GM12878 (cell line): Measurements from ENCODE around the gene RANBP6. TPM values are rescaled to one million over a fixed set of nuclear protein-coding genes. Genes with fewer than 3 reads are reported as not detected.
A peak's percentile ranks its signal among the peaks of the same experiment; 100 is the strongest.

Experiments used
- CREM ChIP-seq: IDR thresholded peaks from 2 replicates; pipeline ENCODE4 v1.6.1; 2014; ENCODE audit warnings: antibody characterized with exemption, low read depth
- EGR1 ChIP-seq, 2 experiments: IDR thresholded peaks; 1 replicate in 1 of 2; 2 replicates in 1 of 2; pipeline ENCODE4 v1.6.1; 2011 to 2012; ENCODE audit warnings: low read depth in 2 of 2, low read length in 2 of 2, borderline replicate concordance in 1 of 2, mild to moderate bottlenecking in 1 of 2, moderate library complexity in 1 of 2
- EZH2 ChIP-seq: IDR thresholded peaks from 2 replicates; pipeline ENCODE4 v1.6.1; 2012; ENCODE audit warnings: low read depth, mild to moderate bottlenecking, control low read depth, inconsistent platforms, low read length, borderline replicate concordance; ENCODE audit not compliant: control insufficient read depth
- HCFC1 ChIP-seq: fragments of 150-350 bp; IDR thresholded peaks from 2 replicates; pipeline ENCODE4 v1.6.1; 2014; ENCODE audit warnings: low read length
- HDAC2 ChIP-seq: fragments of 200-600 bp; sonication (generic); IDR thresholded peaks from 2 replicates; pipeline ENCODE4 v1.6.1; 2017
- IKZF1 ChIP-seq: fragments of 450-650 bp; conservative IDR thresholded peaks from 2 replicates; pipeline ENCODE4 v1.6.1; 2017; ENCODE audit warnings: antibody characterized with exemption, mild to moderate bottlenecking
- KDM1A ChIP-seq: fragments of 200-600 bp; sonication (generic); IDR thresholded peaks from 2 replicates; pipeline ENCODE4 v1.6.1; 2016; ENCODE audit warnings: borderline replicate concordance
- MXI1 ChIP-seq: fragments of 150-350 bp; IDR thresholded peaks from 2 replicates; pipeline ENCODE4 v1.6.1; 2011; ENCODE audit warnings: low read depth, mild to moderate bottlenecking, inconsistent platforms, low read length, improper control_type of control experiment
- NFIC ChIP-seq: IDR thresholded peaks from 2 replicates; pipeline ENCODE4 v1.6.1; 2012; ENCODE audit warnings: low read depth, mild to moderate bottlenecking, inconsistent platforms, low read length, moderate library complexity
- PML ChIP-seq: IDR thresholded peaks from 2 replicates; pipeline ENCODE4 v1.6.1; 2012; ENCODE audit warnings: low read length, inconsistent platforms
- POLR2AphosphoS5 ChIP-seq: IDR thresholded peaks from 2 replicates; pipeline ENCODE4 v1.6.1; 2011; ENCODE audit warnings: mild to moderate bottlenecking, low read length, inconsistent platforms
- SP1 ChIP-seq: IDR thresholded peaks from one replicate; pipeline ENCODE4 v1.6.1; 2011; ENCODE audit warnings: low read depth, low read length
- SREBF1 ChIP-seq: IDR thresholded peaks from 2 replicates; pipeline ENCODE4 v1.6.1; 2012; ENCODE audit warnings: mild to moderate bottlenecking, low read length
- STAT1 ChIP-seq: fragments of 450-650 bp; conservative IDR thresholded peaks from 2 replicates; pipeline ENCODE4 v1.6.1; 2014; ENCODE audit warnings: antibody characterized with exemption, mild to moderate bottlenecking
- TAF1 ChIP-seq: IDR thresholded peaks from 2 replicates; pipeline ENCODE4 v1.6.1; 2011; ENCODE audit warnings: mild to moderate bottlenecking, low read depth, low read length, borderline replicate concordance
- ZBED1 ChIP-seq: IDR thresholded peaks from 2 replicates; pipeline ENCODE4 v1.6.1; 2016; ENCODE audit warnings: borderline replicate concordance
- polyA plus RNA-seq, 11 experiments: library from polyadenylated mRNA; depleted of rRNA in 4 of 11; unstranded in 6 of 11; stranded (reverse) in 5 of 11; fragments of >200 nt; fragmentation: Nextera tagmentation in 4 of 11; fragmentation: Illumina TruSeq in 1 of 11; extraction: Ambion mirVana in 4 of 11; extraction: Trizol in 1 of 11; gene quantifications; 1 replicate in 1 of 11; 2 replicates in 10 of 11; pipeline versions ENCODE4 v1.2.1 to v1.2.3, GENCODE V29; 2011 to 2016; ENCODE audit warnings: inconsistent platforms in 2 of 11, missing spikeins in 2 of 11, low read depth in 1 of 11
- total RNA-seq, 4 experiments: library from RNA; depleted of rRNA in 3 of 4; stranded (reverse); fragments of >200 nt in 3 of 4; fragmentation: Illumina TruSeq in 1 of 4; extraction: Trizol in 1 of 4; gene quantifications; 2 replicates each; pipeline versions ENCODE4 v1.2.1 to v1.2.3, GENCODE V29; 2013 to 2021
- TF ChIP-seq, protein P1 (sequence below): IDR thresholded peaks from 2 replicates; pipeline ENCODE4 v1.6.1; 2012; ENCODE audit warnings: mild to moderate bottlenecking, low read depth, low read length
- TF ChIP-seq, protein P2 (sequence below): fragments of 450-650 bp; formaldehyde crosslinking; IDR thresholded peaks from 2 replicates; pipeline ENCODE4 v1.4.0; 2020; ENCODE audit warnings: mild to moderate bottlenecking, moderate library complexity
- TF ChIP-seq, protein P3 (sequence below): fragments of 450-650 bp; IDR thresholded peaks from 2 replicates; pipeline ENCODE4 v1.6.1; 2016; ENCODE audit warnings: mild to moderate bottlenecking

RANBP6 gene
- total and polyA plus RNA-seq, 10 of the 15 experiments (the other 5 are each of a cell fraction or from before 2014, with no cell fraction given) = 10.9 to 26.9 (median 19.4) TPM

DNA sequence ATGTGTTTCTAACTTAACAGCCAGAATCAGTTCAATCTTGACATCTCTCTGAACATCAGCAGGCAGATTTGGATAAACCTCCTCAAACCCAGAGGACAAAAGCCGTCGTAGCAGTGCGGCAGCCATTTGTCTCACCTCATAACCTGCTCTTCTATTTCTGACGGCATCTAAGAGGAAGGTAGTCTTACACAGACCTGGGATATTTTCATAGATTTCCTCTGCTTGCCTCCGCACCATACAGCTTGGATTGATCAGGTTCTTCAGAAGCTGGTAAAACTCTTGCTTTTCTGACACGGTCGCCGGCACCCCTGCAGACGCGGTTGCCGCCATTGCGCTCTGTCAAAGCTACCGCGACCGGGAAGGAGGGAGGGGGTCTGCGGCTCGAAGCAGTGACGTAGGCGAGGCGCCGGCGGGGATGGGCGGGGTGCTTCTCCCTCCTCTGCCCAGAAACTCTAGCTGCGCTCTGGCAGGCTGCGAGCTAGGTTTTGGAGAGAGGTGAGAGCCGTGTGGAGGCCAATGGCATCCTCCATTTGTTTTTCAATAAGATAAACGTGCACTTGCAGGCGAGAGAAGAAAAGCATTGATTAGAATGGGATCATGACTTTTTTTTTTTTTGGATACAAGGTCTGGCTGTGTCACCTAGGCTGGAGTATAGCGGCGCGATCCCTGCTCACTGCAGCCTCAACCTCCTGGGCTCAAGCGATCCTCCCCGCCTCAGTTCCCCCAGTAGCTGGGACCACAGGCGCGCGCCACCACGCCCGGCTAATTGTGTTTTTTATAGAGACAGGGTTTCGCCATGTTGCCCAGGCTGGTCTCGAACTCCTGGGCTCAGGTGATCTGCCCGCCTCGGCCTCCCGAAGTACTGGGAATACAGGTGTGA, at the start of gene RANBP6 (continued):
- TF ChIP-seq EGR1 (IDR thresholded peaks at IDR 0.05; ENCODE audit: borderline replicate concordance in 1 of 2, low read depth in 2 of 2, low read length in 2 of 2) (0 out of 3 replicates have a peak, but pooled peaks of 1 of the 2 experiments have one; percentile 29), CREM (peak; percentile 100), EZH2 (no peak), IKZF1 (peak; percentile 60), MXI1 (no peak; the same call in 1 of the 2 replicates), HDAC2 (no peak), HCFC1 (peak; percentile 87), NFIC (0 out of 2 replicates have a peak, but pooled peaks have one; percentile 40), POLR2AphosphoS5 (peak; percentile 81), KDM1A (no peak), TAF1 (peak; percentile 91), SREBF1 (no peak), ZBED1 (0 out of 2 replicates have a peak, but pooled peaks have one; percentile 57), PML (peak; percentile 94), SP1 (peak; percentile 71), STAT1 (no peak; the same call in 1 of the 2 replicates)
- TF ChIP-seq, protein P1, sequence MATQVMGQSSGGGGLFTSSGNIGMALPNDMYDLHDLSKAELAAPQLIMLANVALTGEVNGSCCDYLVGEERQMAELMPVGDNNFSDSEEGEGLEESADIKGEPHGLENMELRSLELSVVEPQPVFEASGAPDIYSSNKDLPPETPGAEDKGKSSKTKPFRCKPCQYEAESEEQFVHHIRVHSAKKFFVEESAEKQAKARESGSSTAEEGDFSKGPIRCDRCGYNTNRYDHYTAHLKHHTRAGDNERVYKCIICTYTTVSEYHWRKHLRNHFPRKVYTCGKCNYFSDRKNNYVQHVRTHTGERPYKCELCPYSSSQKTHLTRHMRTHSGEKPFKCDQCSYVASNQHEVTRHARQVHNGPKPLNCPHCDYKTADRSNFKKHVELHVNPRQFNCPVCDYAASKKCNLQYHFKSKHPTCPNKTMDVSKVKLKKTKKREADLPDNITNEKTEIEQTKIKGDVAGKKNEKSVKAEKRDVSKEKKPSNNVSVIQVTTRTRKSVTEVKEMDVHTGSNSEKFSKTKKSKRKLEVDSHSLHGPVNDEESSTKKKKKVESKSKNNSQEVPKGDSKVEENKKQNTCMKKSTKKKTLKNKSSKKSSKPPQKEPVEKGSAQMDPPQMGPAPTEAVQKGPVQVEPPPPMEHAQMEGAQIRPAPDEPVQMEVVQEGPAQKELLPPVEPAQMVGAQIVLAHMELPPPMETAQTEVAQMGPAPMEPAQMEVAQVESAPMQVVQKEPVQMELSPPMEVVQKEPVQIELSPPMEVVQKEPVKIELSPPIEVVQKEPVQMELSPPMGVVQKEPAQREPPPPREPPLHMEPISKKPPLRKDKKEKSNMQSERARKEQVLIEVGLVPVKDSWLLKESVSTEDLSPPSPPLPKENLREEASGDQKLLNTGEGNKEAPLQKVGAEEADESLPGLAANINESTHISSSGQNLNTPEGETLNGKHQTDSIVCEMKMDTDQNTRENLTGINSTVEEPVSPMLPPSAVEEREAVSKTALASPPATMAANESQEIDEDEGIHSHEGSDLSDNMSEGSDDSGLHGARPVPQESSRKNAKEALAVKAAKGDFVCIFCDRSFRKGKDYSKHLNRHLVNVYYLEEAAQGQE = no peak
- TF ChIP-seq, protein P2, sequence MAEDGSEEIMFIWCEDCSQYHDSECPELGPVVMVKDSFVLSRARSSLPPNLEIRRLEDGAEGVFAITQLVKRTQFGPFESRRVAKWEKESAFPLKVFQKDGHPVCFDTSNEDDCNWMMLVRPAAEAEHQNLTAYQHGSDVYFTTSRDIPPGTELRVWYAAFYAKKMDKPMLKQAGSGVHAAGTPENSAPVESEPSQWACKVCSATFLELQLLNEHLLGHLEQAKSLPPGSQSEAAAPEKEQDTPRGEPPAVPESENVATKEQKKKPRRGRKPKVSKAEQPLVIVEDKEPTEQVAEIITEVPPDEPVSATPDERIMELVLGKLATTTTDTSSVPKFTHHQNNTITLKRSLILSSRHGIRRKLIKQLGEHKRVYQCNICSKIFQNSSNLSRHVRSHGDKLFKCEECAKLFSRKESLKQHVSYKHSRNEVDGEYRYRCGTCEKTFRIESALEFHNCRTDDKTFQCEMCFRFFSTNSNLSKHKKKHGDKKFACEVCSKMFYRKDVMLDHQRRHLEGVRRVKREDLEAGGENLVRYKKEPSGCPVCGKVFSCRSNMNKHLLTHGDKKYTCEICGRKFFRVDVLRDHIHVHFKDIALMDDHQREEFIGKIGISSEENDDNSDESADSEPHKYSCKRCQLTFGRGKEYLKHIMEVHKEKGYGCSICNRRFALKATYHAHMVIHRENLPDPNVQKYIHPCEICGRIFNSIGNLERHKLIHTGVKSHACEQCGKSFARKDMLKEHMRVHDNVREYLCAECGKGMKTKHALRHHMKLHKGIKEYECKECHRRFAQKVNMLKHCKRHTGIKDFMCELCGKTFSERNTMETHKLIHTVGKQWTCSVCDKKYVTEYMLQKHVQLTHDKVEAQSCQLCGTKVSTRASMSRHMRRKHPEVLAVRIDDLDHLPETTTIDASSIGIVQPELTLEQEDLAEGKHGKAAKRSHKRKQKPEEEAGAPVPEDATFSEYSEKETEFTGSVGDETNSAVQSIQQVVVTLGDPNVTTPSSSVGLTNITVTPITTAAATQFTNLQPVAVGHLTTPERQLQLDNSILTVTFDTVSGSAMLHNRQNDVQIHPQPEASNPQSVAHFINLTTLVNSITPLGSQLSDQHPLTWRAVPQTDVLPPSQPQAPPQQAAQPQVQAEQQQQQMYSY (CRISPR knock-in tag) = no peak
- TF ChIP-seq, protein P3, sequence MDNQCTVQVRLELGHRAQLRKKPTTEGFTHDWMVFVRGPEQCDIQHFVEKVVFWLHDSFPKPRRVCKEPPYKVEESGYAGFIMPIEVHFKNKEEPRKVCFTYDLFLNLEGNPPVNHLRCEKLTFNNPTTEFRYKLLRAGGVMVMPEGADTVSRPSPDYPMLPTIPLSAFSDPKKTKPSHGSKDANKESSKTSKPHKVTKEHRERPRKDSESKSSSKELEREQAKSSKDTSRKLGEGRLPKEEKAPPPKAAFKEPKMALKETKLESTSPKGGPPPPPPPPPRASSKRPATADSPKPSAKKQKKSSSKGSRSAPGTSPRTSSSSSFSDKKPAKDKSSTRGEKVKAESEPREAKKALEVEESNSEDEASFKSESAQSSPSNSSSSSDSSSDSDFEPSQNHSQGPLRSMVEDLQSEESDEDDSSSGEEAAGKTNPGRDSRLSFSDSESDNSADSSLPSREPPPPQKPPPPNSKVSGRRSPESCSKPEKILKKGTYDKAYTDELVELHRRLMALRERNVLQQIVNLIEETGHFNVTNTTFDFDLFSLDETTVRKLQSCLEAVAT = peak; percentile 87
